HG03196 (cell line): ENCODE measurements around the gene CAPNS1.
"Not testable (repeated sequence)": the region's sequence is repeated elsewhere in the genome, so short reads cannot be mapped to it uniquely, and the experiment has no call there.

Experiments used
- ATAC-seq: cut with Tn5 transposase; IDR thresholded peaks from one replicate; pipeline ENCODE4 v1.9.1; 2021; ENCODE audit not compliant: unreplicated experiment

Gene CAPNS1

DNA sequence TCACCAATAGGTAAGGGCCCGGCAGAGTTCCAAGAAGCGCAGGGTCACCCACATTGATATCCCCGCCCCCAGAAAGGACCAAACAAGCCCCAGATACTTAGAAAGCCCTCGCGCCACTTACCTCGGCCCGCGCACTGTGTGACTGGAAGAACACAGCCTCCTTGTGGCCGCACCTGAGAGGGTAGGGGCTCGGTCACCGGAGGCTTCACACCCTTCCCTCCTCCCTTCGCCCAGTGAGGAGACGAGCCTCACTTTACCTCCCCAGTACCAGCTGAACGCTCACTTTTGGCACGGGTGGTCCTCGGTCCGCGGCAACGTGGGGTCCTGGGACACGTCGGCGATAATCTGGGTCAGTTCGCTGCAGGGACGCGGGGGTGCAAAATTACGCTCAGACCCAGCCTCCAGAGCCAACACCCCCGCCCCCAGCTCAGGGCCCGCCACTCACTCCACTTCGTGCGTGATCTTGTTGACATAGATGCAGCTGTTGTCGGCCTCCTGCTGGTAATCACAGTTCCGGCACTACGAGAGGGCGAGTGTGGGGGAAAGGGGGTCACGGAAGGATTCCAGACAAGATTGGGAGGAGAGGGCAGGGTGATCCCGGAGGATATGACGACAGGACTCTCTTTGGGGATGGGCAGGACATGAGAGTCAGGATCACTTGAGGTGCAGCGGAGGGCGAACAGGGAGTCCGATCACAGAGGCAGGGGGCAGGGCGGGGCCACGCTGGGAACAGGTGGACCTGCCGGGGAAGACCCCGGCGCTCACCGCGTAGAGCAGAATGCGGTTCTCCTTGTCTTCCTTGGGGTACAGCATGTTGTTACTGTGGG, 25.8 kb upstream of the CAPNS1 start:
- no peak for ATAC-seq

DNA sequence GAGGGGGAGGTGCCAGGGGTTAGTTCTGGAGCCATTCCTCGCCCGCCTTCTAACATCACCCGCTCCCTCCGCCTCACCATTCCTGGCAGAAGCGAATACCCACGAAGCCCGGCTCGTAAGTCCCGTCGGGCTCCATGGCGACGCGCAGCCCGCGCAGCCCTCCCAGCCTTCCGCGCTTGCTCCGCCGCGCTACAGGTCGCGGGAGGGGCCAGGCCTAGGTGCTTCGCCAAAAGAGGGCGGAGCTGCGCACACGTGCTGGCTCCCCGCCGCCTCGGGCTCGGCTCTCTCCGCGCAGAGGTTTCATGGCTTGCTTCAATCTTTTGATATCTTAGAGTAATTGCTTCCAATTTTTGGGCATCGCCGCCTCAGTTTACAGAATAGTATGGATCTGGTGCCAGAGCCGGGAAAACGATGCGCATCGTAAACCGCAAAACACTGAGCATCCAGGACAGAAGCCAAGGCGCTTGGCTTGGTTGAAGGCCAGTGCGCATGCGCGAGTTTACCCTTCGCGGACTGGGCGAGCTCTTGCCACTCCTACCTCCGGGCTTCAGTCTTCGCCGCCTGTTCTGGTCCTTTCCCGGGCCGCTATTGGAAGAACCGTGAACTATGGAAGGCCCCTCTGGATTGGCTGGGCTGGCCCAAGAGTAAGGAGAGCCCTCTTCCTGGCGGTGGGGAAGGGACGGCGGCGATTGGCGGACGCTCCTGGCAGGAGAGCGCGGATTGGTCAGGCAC, 25.0 kb upstream of the CAPNS1 start, which contains the start of gene POLR2I:
POLR2I (minus strand) TSS at position 155 of the 732 bp plus-strand sequence; CDS start at position 136, 19 bp downstream.
- peak; percentile 79 for ATAC-seq

DNA sequence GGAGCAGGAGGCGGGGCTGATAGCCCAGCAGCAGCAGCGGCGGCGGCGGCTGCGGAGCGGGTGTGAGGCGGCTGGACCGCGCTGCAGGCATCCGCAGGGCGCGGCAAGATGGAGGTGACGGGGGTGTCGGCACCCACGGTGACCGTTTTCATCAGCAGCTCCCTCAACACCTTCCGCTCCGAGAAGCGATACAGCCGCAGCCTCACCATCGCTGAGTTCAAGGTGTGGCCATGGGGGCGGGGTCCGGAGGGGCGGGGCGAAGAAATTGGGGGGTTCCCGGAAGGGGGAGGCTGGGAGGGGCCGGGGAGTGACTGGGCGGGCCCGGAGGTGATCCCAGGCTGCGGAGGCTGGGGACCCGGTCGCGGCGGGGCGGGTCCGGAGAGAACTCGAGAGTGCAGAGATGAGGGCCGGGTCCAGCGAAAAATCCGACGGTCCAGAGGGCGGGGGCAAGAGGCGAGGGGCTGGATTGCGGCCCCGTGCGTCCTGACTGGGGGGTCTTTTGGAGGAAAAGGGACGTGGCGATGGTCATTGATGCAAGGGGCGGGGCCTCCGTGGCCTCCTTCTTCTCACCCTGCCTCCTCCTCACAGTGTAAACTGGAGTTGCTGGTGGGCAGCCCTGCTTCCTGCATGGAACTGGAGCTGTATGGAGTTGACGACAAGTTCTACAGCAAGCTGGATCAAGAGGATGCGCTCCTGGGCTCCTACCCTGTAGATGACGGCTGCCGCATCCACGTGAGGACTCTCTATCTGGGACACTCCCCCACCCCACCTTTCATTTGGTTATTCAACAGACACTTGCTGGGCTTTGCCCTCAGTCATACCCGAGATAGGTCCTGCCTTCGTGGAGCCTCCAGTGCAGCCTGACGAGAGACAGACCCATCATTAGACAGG, 24.2 kb upstream of the CAPNS1 start, which contains the start of gene TBCB:
TBCB (plus strand) TSS at position 16 of the 891 bp plus-strand sequence; CDS start at position 109, 93 bp downstream.
- no peak for ATAC-seq

DNA sequence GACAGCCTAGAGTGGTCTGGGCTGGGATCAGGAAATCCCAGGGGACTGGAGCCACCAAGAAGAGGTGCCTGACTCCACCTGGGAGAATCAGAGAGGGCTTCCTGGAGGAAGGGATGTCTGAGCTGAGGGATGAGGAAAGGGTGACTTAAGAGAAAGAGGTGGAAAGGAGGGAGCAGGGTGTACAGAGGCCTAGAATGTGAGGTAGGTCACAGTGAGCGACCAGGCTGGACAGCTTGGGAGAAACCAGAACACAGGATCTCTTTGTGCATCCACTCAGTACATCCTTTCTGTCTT, 23.6 kb upstream of the CAPNS1 start:
- ATAC-seq: no peak

DNA sequence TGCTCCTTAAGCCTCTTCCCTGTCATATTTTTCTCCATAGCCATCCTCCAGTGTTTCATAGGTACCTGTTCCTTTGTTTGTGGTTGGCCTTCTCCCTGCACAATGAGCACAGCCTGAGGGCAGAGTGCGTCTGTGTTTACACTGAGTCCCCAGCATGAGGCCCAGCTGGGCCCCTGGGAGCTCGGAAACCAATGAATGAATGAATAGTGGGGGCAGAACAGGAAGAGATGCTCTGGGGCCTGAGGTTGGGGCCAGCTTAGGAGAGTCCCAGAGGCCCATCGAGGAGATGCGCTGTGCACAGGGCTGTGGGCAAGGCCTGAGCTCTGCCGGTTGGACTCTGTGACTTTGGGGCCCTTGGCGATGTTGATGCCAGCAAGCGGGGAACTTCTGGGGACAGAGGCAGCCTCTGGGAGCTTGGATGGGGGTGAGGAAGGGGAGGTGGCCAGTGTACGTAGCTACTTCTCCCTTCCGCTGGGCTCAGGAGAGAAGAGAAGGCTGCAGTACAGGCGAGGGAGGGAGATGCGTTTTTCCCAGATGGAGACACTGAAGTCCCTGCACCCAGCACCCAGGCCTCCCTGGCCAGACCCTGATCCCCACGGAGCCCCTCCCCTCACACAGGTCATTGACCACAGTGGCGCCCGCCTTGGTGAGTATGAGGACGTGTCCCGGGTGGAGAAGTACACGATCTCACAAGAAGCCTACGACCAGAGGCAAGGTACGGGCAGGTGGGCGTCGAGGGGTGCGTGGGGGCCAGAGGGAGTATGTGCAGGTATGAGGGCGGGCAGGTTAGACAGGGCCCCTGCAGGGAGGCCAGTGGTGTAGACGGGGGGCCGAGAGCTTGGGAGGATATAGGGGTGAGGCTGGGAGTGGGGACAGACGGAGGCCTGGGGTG, 19.5 kb upstream of the CAPNS1 start:
- no peak for ATAC-seq

DNA sequence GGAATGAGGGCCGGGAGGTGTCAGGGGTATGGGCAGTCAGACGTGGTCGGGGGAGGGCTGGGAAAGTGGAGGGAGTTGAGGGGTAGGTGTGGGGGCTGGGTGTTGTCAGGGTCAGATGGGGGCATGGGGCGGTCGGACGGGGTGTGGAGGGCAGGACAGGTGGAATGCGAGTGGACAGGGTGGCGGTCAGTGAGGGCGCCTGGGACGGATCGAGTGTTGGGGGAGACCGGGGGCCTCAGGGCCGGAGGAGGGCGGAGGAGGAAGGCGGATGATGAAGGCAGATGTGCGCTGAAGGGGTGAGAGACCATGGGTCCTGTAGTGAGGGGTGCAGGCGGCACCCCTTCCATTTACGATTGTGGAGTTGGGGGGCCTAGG, 18.9 kb upstream of the CAPNS1 start:
- ATAC-seq: no peak

DNA sequence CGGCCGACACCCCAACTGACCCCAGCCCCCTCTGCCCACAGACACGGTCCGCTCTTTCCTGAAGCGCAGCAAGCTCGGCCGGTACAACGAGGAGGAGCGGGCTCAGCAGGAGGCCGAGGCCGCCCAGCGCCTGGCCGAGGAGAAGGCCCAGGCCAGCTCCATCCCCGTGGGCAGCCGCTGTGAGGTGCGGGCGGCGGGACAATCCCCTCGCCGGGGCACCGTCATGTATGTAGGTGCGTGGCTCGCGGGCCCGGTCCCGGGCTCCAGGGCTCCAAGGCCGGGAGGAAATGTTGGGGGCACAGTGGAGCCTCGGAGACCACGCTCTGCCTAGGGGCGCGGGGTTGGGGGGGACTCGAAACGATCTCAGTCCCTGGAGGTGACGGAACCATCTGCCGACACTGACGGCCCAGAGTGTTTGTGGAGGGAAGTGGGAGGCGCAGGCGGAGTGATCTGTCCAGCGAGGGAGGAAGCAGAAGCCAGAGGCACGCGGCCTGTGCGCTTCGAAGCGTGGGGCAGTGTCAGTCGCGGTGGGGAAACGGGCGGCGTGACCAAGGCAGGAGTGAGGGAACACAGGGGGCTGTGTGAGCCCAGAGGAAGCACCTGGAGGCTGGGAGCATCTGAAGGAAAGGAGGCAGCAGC, 18.3 kb upstream of the CAPNS1 start:
- no peak for ATAC-seq

DNA sequence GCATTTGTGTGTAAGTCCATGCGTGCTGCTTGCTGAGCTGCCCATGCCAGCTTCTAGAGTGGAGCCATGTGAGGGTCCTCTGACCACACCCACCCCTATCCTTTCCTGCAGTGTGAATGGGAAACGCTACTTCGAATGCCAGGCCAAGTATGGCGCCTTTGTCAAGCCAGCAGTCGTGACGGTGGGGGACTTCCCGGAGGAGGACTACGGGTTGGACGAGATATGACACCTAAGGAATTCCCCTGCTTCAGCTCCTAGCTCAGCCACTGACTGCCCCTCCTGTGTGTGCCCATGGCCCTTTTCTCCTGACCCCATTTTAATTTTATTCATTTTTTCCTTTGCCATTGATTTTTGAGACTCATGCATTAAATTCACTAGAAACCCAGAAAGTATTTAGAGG, 14.3 kb upstream of the CAPNS1 start:
- no peak for ATAC-seq

DNA sequence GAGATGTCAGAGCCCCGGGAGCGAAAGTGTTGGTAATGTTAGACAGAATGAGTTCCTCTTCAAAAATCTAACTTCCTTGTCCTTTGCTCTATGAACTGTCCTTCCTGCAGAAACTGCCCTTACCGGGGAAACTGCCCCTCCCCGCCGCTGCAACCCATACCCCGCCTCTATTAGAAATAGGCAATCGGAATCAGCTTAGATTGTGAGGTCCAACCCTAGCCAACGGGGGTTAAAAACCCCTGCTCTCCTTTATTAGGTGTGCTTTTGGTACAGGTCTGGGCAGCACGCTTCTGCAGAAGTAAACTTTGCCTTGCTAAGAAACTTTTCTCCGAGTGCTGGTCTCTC, 11.5 kb upstream of the CAPNS1 start:
- ATAC-seq: peak; percentile 13

DNA sequence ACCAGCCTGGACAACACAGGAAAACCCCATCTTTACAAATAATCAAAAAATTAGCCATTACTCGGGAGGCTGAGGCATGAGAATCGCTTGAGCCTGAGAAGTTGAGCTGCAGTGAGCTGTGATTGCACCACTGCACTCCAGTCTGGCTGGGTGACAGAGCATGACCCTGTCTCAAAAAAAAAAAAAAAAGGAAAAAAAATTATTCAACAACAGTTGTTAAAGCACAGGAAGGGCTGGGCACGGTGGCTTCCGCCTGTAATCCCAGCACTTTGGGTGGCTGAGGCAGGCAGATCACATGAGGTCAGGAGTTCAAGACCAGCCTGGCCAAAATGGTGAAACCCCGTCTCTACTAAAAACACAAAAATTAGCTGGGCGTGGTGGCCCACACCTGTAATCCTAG, 8.6 kb upstream of the CAPNS1 start:
- not testable (repeated sequence) for ATAC-seq

DNA sequence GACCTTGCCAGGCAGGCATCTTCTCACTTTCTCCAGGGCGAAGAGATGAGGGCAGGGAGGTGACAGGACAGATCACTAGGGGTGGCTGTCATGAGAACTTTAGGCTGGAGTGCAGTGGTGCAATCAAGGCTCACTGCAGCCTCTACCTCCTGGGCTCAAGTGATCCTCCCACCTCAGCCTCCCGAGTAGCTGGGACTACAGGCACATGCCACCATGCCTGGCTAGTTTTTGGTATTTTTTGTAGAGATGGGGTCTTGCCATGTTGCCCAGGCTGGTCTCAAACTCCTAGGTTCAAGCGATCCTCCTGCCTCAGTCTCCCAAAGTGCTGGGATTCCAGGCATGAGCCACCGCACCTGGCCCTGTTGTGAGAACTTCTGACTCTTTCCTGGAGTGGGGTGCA, 5.0 kb upstream of the CAPNS1 start:
- ATAC-seq: not testable (repeated sequence)

DNA sequence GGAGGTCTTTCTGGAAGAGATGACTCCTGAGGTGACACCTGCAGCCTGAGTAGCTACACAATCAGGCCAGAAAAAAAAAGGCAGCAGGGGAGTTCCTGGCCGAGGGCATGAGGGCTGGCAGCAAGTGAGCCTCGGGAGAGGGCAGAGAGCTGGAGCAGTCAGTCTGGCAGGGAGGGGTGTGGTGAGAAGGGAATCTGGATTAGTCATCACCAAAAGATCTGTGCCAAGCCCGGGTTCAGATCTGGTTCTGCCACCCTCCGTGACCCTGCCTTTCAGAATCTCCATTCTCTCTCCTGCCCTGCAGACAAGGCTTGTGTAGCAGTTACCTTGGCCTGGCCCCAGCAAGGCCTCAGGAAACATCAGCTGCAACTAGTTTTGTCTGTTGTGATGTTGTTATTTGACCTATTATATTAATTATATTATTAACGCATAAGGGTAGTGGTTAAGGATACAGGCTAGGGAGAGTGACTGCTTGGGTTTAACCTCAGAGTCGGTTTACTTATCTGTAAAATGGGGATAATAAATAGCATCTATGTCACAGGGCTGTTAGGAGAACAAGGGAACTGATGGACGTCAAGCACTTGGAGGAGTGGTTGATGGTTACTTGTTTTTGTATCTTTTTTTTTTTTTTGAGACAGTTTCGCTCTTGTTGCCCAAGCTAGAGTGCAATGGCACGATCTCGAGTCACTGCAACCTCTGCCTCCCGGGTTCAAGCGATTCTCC, 2.7 kb upstream of the CAPNS1 start:
- ATAC-seq: no peak

DNA sequence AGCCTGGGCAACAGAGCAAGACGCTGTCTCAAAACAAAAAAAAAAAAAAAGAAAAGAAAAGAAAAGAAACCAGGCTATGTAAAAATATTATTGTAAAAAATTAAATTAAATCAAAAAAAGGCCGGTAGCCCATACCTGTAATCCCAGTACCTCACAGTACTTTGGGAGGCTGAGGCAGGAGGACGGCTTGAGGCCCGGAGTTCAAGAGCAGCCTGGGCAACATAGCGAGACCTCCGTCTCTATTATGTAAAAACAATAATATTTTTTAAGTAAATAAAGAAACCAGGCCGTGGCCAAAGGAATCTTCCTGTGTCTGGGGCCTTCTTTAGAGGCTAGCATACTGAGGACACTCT, 770 bp upstream of the CAPNS1 start:
- no peak for ATAC-seq

DNA sequence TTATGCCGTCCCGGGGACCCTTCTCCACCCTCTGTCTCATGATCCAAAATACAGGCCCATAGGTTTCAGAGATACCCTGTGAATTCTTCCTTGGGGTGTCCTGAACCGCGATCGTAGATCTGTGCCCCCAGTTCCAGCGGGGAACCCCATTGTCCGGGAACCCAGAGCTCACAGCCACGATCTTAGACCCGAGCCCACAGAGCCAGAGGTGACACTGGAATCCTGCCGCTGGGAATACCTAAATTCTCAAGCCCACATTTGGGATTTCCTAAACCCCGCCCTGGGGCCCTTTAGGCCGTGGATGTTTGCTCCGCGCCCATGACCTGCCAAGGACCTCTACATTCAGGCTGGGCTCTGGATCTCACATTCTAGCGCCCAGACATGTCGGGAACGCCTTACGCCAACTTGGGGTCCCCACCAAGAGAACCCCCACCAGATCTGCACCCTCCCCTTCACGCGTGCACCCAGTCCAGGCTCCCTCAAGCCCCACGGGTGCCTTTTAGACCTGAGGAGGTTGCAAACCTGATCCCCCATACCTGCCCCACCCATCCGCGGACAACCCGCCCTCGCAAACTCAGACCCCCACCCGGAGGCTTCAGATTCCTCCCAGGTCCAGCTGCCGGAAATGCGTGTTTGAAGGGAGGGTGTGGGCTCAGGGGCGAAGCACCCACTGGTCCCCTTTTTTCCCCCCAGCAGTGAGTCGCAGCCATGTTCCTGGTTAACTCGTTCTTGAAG, 605 bp downstream of the CAPNS1 start:
- ATAC-seq: no peak

DNA sequence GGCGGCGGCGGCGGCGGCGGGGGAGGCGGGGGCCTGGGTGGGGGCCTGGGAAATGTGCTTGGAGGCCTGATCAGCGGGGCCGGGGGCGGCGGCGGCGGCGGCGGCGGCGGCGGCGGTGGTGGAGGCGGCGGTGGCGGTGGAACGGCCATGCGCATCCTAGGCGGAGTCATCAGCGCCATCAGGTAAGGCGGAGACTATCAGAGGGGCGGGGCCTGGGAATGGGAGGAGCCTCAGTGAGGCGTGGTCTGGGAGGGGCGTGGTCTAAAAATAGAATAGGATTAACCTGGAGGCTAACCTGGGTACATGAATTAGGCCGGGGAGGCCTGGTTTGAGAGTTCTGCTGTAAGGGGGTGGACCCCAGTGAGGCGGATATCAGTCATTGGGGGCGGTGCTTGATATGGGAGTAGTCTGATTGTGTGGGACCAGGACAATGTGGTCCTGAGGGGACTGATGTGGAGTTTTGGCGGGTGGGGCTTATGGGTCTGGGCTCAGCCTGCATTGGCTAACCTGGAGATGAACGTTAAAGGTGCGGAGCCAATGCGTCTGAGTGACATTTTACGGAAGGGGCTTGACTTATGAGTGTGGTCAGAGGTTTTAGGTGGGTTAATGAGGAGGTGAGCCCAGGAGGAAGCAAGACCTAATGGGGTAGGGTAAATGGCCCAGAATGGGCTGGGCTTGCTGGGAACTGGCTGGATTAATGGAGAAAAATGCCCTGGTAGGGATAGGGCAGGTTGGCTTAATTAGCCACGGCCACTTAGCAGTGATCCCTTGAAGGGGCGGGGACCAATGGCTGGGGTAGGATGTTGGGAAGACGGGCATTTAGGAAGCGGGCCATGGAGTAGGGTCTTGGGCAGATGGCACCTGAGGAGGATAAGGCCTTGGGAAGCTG, 1.4 kb downstream of the CAPNS1 start:
- ATAC-seq: no peak

DNA sequence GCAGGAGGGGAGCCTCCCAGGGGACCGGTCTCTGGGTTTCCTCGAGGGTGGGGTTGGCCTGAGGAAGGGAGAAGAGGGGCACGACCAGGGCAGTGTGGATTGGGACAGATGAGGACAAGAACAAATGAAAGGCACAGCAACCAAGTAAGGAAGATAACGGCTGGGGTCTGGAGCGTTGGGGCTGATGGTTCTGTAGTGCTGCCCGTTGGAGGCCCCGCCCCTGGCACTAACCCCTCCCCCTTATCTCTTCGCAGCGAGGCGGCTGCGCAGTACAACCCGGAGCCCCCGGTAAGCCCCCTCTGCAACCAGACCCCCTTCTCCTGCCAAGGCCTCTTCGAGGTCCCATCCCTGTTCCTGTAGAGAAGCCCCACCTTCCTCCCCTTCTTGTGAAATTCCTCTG, 2.2 kb downstream of the CAPNS1 start:
- no peak for ATAC-seq

DNA sequence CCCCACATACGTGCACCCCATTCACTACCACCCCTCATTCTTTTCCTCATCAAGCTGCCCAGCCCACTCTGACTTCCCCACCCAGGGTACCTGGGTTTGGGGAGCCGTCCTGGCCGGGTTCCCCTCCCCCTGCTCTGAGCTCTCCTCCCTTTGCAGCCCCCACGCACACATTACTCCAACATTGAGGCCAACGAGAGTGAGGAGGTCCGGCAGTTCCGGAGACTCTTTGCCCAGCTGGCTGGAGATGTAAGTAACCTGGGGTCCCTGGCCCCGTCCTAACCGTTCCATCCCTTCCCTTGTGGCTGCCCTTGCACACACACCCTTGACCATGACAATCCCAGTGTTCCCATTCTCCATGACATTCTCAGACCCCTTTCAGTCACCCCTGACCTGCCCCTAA, 2.6 kb downstream of the CAPNS1 start:
- ATAC-seq: no peak

DNA sequence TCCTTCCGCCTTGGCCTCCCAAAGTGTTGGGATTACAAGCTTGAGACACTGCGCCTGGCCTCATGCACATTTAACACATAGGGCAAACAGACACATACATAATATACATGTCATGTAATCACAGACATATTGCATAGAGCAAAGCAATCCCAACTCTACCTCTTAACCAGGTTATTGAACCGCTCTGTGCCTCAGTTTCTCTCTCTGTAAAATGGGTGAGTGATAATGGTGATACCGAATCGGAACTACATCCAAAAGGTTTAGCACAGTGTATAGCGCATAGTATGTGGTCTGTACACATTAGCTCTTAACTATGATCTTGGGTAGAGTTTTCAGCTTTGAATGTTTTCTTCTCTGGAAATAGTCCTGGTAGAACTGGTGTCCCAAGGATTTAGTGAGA, 4.8 kb downstream of the CAPNS1 start:
- no peak for ATAC-seq
